A673 (cell line): ENCODE measurements around the gene PHACTR3.

Experiments used
- EZH2 ChIP-seq: fragments of 200-600 bp; sonication (generic); IDR thresholded peaks from 2 replicates; pipeline ENCODE4 v1.6.1; 2017; ENCODE audit warnings: borderline replicate concordance, low read depth, mild to moderate bottlenecking, mixed read lengths, antibody characterized with exemption, low read length; ENCODE audit not compliant: poor library complexity, severe bottlenecking
- TF ChIP-seq, protein P1 (sequence below): fragments of 300-800, 200-600 bp; sonication (generic); conservative IDR thresholded peaks from 2 replicates; pipeline ENCODE4 v1.5.1; 2017; ENCODE audit warnings: low read depth, mild to moderate bottlenecking, antibody characterized with exemption, low read length, moderate library complexity, mixed read lengths

DNA sequence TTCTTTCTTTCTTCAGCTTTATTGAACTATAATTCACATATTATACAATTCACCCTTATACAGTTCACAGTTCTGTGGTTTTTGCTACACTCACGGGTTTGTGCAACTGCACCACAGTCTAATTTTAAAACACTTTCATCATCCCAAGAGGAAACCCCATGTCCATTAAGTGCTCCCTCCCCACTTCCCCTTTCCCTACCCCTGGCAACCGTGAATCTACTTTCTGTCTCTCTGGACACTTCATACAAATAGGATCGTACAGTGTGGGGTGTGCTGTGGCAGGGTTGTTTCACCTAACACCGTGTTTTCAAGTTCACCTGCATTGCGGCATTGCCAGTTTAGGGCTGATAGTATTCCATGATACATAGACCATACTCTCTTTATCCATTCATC lies 118.8 kb downstream of the PHACTR3 start:
- no peak for TF ChIP-seq EZH2
- TF ChIP-seq, protein P1, sequence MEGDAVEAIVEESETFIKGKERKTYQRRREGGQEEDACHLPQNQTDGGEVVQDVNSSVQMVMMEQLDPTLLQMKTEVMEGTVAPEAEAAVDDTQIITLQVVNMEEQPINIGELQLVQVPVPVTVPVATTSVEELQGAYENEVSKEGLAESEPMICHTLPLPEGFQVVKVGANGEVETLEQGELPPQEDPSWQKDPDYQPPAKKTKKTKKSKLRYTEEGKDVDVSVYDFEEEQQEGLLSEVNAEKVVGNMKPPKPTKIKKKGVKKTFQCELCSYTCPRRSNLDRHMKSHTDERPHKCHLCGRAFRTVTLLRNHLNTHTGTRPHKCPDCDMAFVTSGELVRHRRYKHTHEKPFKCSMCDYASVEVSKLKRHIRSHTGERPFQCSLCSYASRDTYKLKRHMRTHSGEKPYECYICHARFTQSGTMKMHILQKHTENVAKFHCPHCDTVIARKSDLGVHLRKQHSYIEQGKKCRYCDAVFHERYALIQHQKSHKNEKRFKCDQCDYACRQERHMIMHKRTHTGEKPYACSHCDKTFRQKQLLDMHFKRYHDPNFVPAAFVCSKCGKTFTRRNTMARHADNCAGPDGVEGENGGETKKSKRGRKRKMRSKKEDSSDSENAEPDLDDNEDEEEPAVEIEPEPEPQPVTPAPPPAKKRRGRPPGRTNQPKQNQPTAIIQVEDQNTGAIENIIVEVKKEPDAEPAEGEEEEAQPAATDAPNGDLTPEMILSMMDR = no peak
